HUES64 (cell line): Measurements from ENCODE around the gene NSG1.
"Not testable (repeated sequence)": the region's sequence is repeated elsewhere in the genome, so short reads cannot be mapped to it uniquely, and the experiment has no call there.

Experiments
- H3K27ac ChIP-seq: 2 replicates; pipeline ENCODE4 v1.7.0; 2013; ENCODE audit warnings: low read depth, low read length, inconsistent platforms
- H3K27me3 ChIP-seq: 2 replicates; pipeline ENCODE4 v1.6.1; 2013; ENCODE audit warnings: mild to moderate bottlenecking, low read length; ENCODE audit not compliant: insufficient read depth
- H3K36me3 ChIP-seq: 2 replicates; pipeline ENCODE4 v1.6.1; 2013; ENCODE audit warnings: mild to moderate bottlenecking, low read length; ENCODE audit not compliant: insufficient read depth
- H3K4me1 ChIP-seq: 2 replicates; pipeline ENCODE4 v1.6.1; 2013; ENCODE audit warnings: mild to moderate bottlenecking, low read length, moderate library complexity; ENCODE audit not compliant: insufficient read depth
- H3K4me3 ChIP-seq: 2 replicates; pipeline ENCODE4 v1.5.1; 2013; ENCODE audit warnings: mild to moderate bottlenecking, low read length, moderate library complexity
- H3K9ac ChIP-seq: 2 replicates; pipeline ENCODE4 v1.6.1; 2013; ENCODE audit warnings: mild to moderate bottlenecking, low read depth, low read length
- H3K9me3 ChIP-seq: 2 replicates; pipeline ENCODE4 v1.6.1; 2013; ENCODE audit warnings: low read depth, low read length; ENCODE audit not compliant: insufficient read depth
- WGBS: fragments of 150-250, 120-280 bp; methylation state at CpG from one replicate; pipeline ENCODE4 v1.1.7; 2013; ENCODE audit warnings: missing lambda C conversion rate; 5-methylcytosine and 5-hydroxymethylcytosine counted together

The NSG1 gene

GRCh38 chr4:4465238-4465637 lies 78.3 kb downstream of the NSG1 start:
- H3K9ac ChIP-seq, H3K27ac ChIP-seq, H3K4me3 ChIP-seq, H3K36me3 ChIP-seq, H3K9me3 ChIP-seq, H3K27me3 ChIP-seq: not testable (repeated sequence)
- 98% methylated on average over 3 of the region's 3 CpGs for WGBS
- H3K4me1 ChIP-seq = peaks cover 30% of the 10 kb centered on the region
